Measurements from ENCODE around the gene NKG7.

Gene NKG7

GRCh38 chr19:51389143-51389542 lies 16.7 kb upstream of the NKG7 start:
- DNase-seq: no peak

DNA sequence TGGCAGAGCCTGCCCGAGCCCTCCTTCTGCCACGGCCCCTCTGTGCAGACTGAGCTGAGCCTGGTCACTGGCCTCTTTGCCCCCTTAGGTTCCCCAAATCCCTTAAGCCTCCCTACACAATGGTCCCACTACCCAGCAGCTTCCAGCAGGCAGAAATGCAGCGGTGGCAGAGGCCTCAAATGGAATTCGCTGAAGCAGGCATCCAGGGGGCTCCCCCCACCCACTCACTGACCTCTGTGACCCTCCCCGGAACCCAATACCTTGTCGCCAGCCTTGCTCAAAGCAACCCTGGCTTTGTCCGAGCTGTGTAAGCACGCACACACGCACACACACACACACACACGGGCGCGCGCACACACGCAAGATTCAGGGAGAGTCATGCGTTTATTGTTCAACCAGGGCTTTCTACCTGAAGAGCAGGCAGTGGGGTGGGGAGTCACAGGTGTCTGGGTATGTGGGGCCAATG lies 15.5 kb upstream of the NKG7 start, which contains the start of gene LIM2:
LIM2 (minus strand) TSS at position 51 of the 466 bp plus-strand sequence. CDS start 531 bp downstream, outside the sequence.
- no peak for DNase-seq

- no peak for DNase-seq
These were observed 14.5 kb upstream of the NKG7 start for GRCh38 chr19:51386882-51387520.

- no peak for DNase-seq
These were observed 9.6 kb upstream of the NKG7 start for GRCh38 chr19:51382004-51382403.

GRCh38 chr19:51380379-51380778 lies 7.9 kb upstream of the NKG7 start:
- no peak for DNase-seq

DNA sequence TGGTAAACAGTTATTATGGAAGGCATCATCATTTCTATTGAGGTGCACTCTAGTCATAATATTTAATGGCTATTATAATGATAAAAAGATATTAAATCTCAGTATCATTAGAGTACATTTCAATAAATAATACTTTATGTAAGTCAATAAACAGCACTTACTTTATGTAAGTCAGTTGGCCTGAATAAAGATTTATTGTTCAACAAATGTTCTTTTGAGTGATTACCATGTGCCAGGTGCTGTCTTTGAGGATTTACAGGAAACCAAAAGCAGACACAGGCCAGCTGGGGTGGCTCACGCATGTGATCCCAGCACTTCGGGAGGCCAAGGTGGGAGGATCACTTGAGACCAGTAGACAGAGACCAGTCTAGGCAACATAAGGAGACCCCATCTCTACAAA lies 5.0 kb upstream of the NKG7 start:
- no peak for DNase-seq

- no peak for DNase-seq
These were observed 3.2 kb upstream of the NKG7 start for GRCh38 chr19:51375504-51376221.

GRCh38 chr19:51372021-51372648 lies 319 bp downstream of the NKG7 start:
- no peak for DNase-seq

GRCh38 chr19:51371186-51371690 lies 1.2 kb downstream of the NKG7 start:
- DNase-seq: no peak

DNA sequence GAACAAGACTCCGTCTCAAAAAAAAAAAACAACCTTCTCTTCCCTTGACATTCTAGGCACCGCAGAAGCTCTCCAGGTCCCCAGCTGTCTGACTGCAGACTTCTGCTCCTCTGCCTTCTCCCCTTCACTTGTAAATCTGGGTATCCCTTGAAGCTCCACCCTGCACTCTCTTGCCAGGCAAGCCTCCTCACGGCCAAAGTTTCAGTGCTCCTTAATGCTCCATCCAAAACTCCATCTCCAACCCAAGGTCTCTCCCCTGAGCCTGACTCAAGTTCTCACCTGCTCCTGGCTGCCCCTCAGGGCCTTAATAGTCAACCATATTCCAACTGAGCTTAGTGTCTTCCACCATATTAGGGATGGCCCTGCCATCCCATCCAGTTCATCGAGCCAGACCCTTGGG lies 2.2 kb downstream of the NKG7 start:
- DNase-seq: no peak

DNA sequence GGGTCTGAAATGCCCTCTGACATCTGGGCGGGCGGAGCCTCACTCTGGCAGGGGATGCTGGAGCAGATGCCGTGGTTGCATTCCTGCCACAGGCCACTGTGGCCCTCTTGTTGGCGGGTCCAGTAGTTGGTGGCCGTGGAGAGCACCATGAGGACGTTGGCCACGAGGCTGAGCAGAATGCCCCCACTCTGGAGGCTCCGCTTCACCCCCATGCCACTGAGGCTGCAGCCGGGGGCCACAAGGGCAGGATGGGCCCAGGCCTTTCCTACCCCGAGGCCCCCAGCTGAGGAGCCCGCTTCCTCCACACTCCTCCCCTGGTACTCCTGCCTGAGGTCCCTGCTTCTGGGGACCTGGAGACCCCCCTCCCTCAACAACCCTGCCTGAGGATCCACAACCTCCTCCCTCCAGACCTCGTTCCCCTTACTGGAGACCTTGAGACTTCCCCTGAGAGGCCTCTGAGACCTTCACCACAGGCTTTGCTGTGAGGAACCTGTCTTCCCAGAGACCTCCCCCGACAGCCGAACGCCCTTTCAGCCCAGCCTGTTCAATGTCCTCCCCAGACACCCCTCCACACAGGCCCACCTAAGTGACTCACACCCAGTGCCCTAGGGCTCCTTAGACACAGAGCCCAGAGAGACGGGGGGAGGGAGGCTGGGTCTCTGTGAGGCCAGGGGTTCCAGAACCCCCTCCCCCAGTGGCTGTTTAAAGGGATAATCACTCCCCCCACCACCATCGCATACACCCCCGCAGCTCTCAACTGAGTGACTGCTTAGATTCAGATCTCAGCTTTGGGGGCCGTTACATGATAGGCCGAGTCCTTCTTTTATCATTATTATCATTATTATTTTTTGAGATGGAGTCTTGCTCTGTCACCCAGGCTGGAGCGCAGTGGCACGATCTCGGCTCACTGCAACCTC lies 3.8 kb downstream of the NKG7 start, which contains the start of gene CLDND2:
CLDND2 (minus strand) TSS at position 638 of the 917 bp plus-strand sequence; CDS start at position 212, 426 bp downstream.
- no peak for DNase-seq

DNA sequence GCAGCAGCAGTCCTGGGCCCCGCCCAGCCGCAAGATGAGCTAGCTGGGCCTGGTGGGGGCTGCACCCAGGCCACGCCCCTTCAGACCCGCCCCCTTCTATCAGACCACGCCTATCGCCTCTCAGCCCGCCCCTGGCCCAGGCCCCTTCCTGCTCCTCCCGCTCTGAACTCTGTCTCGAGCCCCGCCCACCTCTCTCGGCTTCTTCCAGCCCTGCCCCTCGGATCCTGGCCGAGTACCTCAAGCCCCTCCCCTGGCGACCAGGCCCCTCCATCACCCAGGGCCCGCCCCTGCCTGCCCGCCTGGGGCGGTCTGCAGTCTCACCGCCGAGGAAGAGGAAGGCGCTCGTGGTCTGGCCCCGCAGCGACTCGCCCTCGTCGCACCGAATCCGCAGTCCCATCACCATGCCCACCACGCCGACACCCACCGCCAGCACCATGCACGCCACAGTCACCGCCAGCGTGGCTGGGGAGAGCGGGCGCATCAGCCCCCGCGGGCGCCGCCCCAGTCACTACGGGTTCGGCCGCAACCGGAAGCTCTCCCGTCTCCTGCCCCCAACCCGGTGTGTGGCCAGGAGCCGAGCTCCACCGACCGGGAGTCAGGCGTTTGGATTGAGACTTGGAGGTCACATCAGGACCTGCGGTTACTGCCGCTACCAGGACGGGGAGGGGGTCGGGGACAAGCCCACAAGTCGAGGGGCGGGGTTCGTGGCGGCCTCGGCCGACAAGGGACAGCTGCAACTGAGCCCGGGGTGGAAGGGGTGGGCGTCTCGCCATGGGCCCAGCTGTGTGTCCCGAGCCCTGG lies 4.7 kb downstream of the NKG7 start:
- DNase-seq: peak; percentile 88

DNA sequence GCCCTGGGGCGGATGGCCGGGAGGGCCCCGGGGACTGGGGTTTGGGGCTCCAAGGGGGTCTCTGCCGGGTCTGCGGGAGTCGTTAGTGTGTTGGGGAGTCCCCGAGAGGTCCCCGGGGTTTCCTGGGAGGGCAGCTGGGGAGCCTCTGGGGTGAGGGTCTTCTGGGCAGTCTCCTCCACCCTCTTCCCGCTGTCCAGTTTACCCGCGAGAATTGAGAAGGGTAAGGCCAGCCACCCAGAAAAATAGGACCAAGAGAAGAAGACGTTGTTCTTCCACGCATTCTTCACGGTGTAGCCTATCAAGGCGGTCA lies 5.2 kb downstream of the NKG7 start:
- DNase-seq: no peak

GRCh38 chr19:51366389-51367254 lies 5.8 kb downstream of the NKG7 start:
- DNase-seq: peak; percentile 90

- DNase-seq: no peak
These were observed 6.5 kb downstream of the NKG7 start, which contains the start of gene ETFB for GRCh38 chr19:51365965-51366388. Gene ETFB (minus strand): TSS chr19:51366388. CDS start chr19:51366326, 62 bp downstream.

DNA sequence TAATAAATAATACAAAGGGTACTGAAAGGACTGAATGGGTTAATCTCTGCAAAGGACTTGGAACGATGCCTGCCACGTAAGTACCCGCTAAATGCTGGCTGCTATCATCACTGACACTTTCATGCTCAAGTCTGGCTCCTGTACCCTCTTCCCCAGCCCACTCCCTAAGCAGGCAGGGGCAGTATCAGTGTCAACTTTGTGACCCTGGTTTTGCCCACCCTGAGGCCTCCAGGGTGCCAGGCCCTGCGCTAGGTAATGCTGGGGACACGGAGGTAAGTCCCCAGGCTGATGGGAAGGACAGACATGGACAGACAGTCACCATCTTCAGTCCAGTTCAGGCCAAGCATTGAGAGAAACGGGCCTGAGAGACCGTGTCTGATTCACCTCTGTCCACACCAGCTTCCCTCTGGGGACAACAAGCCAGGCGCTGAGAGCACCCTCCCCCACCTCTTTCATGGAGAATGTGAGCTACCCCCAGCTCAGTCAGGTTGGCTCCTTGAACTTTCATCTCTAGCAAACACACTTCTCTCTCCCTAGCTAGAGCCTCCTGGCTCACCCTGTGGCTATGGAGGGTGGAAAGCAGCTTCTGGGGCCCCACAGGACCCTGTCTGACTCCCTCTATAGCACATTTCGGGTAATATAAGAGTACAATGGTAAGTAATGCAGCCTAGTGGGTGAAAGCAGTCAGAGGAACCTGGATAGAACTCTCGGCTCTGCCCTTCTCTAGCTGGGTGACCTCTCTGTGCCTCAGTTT lies 7.1 kb downstream of the NKG7 start:
- no peak for DNase-seq

DNA sequence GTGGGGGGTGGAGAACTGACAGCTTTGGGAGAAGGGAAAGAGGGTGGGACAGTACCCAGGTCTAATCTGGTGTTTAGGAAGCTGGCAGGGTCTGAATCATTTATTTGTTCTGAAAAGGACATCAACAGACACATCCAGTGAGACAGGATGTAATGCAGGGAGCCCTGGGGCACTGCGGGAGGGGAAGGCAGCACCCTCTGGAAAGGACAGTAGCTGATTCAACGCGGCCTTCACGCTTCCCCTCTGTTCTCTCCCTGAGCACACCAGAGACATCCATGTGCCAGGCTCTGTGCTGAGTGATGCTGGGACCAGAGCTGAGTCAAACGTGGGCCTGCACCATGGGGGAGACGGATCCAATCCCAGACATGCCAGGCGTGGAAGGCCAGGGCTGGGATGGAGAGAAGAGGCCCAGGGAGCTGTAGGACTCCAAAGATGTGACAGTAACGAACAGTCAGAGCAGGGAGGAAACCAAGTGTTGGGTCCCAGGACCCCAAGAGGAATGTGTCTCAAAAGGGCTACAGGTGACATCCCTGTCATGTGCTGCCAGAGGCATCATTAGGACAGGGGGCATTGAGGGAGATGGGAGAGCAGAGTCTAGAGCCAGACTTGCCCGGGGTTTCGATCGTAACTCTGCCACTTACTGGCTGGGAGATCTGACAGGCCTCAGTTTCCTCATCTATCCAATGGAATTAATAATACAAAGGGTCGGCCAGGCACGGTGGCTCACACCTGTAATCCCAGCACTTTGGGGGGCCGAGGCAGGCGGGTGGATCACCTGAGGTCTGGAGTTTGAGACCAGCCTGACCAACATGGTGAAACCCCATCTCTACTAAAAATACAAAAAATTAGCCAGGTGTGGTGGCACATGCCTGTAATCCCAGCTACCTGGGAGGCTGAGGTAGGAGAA lies 8.0 kb downstream of the NKG7 start:
- DNase-seq: no peak

GRCh38 chr19:51361239-51361638 lies 11.2 kb downstream of the NKG7 start:
- DNase-seq: no peak

DNA sequence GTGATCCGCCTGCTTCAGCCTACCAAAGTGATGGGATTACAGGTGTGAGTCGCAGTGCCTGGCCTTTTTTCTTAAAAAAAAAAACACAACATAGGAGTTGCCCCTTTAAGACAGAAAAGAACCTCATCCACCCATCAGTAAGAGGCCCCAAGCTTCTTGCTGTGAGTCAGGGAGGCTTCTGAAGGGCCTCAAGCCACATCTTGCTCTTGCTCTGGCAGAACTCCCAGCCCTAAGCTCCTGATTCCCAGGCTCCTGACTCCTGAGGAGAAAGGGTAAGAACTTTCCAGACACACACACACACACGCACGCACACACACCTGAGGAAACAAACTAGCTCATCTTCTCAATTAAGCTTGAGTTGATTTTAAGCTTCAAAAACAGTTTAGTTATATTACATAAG lies 13.2 kb downstream of the NKG7 start:
- no peak for DNase-seq

Data from effector CD4-positive, alpha-beta T cell (primary cell).